HepG2 (cell line): Measurements from ENCODE around the gene STARD10. TPM values are rescaled to one million over a fixed set of nuclear protein-coding genes. Genes with fewer than 3 reads are reported as not detected.
A peak's percentile ranks its signal among the peaks of the same experiment; 100 is the strongest.

ENCODE experiments used
- ATAC-seq: fragments of 200-7000 bp; cut with Tn5 transposase; 3 replicates; pipeline ENCODE4 v1.9.1; 2020; ENCODE audit warnings: mild to moderate bottlenecking, moderate library complexity
- BruUV-seq: library from RNA; stranded (reverse); fragments of 400-500 nt; replicated peaks from 2 replicates; lab custom pipeline; 2021; lab: Mats Ljungman, UMichigan
- CTCF ChIA-PET: fragments of 300-600 bp; formaldehyde crosslinking; extraction: SDS; loops from one replicate; lab custom pipeline; 2021; ENCODE audit warnings: low total read pairs, inconsistent platforms, low intra/inter-chr PET ratio; lab: Yijun Ruan, JAX
- POLR2A ChIA-PET: fragments of 350-600 bp; sonication (Branson Sonifier 250); formaldehyde crosslinking; loops from one replicate; lab custom pipeline; 2020; ENCODE audit warnings: antibody characterized with exemption, inconsistent platforms; lab: Yijun Ruan, JAX
- DNase-seq: peaks from one replicate; pipeline ENCODE4 v3.0.0-alpha.2; 2015; ENCODE audit warnings: low spot score
- FAIRE-seq: peaks from 3 replicates; lab custom pipeline; 2011; peaks lifted over from hg19 to GRCh38; lab: Jason Lieb, UNC
- H2AFZ ChIP-seq: one replicate; pipeline ENCODE4 v1.6.1; 2011; ENCODE audit warnings: low read length, inconsistent platforms
- H3K27ac ChIP-seq: fragments of 300-600 bp; 3 replicates; pipeline ENCODE4 v1.8.0; 2011; ENCODE audit warnings: mixed run types, mild to moderate bottlenecking, mixed read lengths, low read length, inconsistent platforms; ENCODE audit not compliant: insufficient read depth; ENCODE audit errors: extremely low read length
- H3K27me3 ChIP-seq, 2 experiments: fragments of 200-600 bp in 1 of 2; 2 replicates in 1 of 2; 3 replicates in 1 of 2; pipeline versions ENCODE4 v1.6.0 to v1.8.0; 2011; ENCODE audit warnings: low read length in 2 of 2, mild to moderate bottlenecking in 2 of 2, moderate library complexity in 2 of 2, inconsistent platforms in 1 of 2; ENCODE audit not compliant: insufficient read depth in 2 of 2, control insufficient read depth in 1 of 2
- H3K36me3 ChIP-seq, 2 experiments: fragments of 200-600 bp in 1 of 2; replicated peaks in 1 of 2; 2 replicates in 1 of 2; 3 replicates in 1 of 2; pipeline versions ENCODE4 v1.5.1 to v1.8.0; 2011; ENCODE audit warnings: low read length in 2 of 2, inconsistent platforms in 1 of 2; ENCODE audit not compliant: insufficient read depth in 2 of 2, control insufficient read depth in 1 of 2
- H3K4me1 ChIP-seq: 2 replicates; pipeline ENCODE4 v1.5.1; 2012; ENCODE audit warnings: low read length, inconsistent platforms; ENCODE audit not compliant: insufficient read depth
- H3K4me2 ChIP-seq: 2 replicates; pipeline ENCODE4 v1.6.0; 2011; ENCODE audit warnings: low read depth, low read length, inconsistent platforms
- H3K4me3 ChIP-seq, 3 experiments: fragments of 200-600 bp in 1 of 3; sonication (generic), shearing (Covaris generic) in 1 of 3; replicated peaks in 1 of 3; 2 replicates each; pipeline ENCODE4 v1.5.1; 2011 to 2016; ENCODE audit warnings: low read length in 3 of 3, inconsistent platforms in 2 of 3, low read depth in 2 of 3, mild to moderate bottlenecking in 2 of 3, control low read depth in 1 of 3, mixed read lengths in 1 of 3; ENCODE audit not compliant: insufficient read depth in 1 of 3
- H3K79me2 ChIP-seq: one replicate; pipeline ENCODE4 v1.6.1; 2011; ENCODE audit warnings: low read length, inconsistent platforms; ENCODE audit not compliant: insufficient read depth
- H3K9ac ChIP-seq: 2 replicates; pipeline ENCODE4 v1.6.0; 2011; ENCODE audit warnings: mild to moderate bottlenecking, low read depth, low read length, inconsistent platforms; ENCODE audit not compliant: insufficient read depth
- H3K9me3 ChIP-seq: 2 replicates; pipeline ENCODE4 v1.5.1; 2012; ENCODE audit warnings: mild to moderate bottlenecking, low read length
- H4K20me1 ChIP-seq: 2 replicates; pipeline ENCODE4 v1.6.0; 2011; ENCODE audit warnings: inconsistent platforms, mild to moderate bottlenecking, low read length, moderate library complexity; ENCODE audit not compliant: insufficient read depth
- ADNP ChIP-seq: sonication (generic); formaldehyde crosslinking; IDR thresholded peaks from 2 replicates; pipeline ENCODE4 v1.4.0; 2020; ENCODE audit warnings: missing genetic modification reagents
- ATF1 ChIP-seq: IDR thresholded peaks from 2 replicates; pipeline ENCODE4 v1.6.1; 2016; ENCODE audit warnings: mild to moderate bottlenecking, control low read depth
- EZH2 ChIP-seq: conservative IDR thresholded peaks from 2 replicates; pipeline ENCODE4 v1.6.1; 2012; ENCODE audit warnings: mild to moderate bottlenecking, low read depth, low read length, moderate library complexity
- FOXA1 ChIP-seq, 2 experiments: fragments of 450-650 bp in 1 of 2; sonication (generic) in 1 of 2; formaldehyde crosslinking in 1 of 2; IDR thresholded peaks; 2 replicates each; pipeline versions ENCODE4 v1.4.0 to v1.6.1; 2016 to 2020; ENCODE audit warnings: missing genetic modification reagents in 1 of 2
- LCORL ChIP-seq, 2 experiments: fragments of 450-650 bp in 1 of 2; sonication (generic) in 1 of 2; formaldehyde crosslinking in 1 of 2; IDR thresholded peaks; 2 replicates each; pipeline versions ENCODE4 v1.5.0 to v1.6.1; 2017 to 2020; ENCODE audit warnings: antibody characterized with exemption in 1 of 2, missing genetic modification reagents in 1 of 2
- NBN ChIP-seq: fragments of 450-650 bp; conservative IDR thresholded peaks from 2 replicates; pipeline ENCODE4 v1.6.1; 2017
- PRDM15 ChIP-seq: sonication (generic); formaldehyde crosslinking; IDR thresholded peaks from 2 replicates; pipeline ENCODE4 v1.4.0; 2020; ENCODE audit warnings: missing genetic modification reagents
- RARA ChIP-seq: IDR thresholded peaks from 2 replicates; pipeline ENCODE4 v1.6.1; 2016; ENCODE audit warnings: missing genetic modification reagents, missing compliant biosample characterization
- SRY ChIP-seq: sonication (generic); formaldehyde crosslinking; IDR thresholded peaks from 2 replicates; pipeline ENCODE4 v1.8.0; 2022; ENCODE audit warnings: mild to moderate bottlenecking, missing genetic modification reagents
- SSRP1 ChIP-seq: IDR thresholded peaks from 2 replicates; pipeline ENCODE4 v1.6.1; 2016; ENCODE audit warnings: control low read depth
- TFAP4 ChIP-seq: sonication (generic); IDR thresholded peaks from 2 replicates; pipeline ENCODE4 v1.6.1; 2016; ENCODE audit warnings: low read depth, borderline replicate concordance
- ZFX ChIP-seq: sonication (generic); formaldehyde crosslinking; IDR thresholded peaks from 2 replicates; pipeline ENCODE4 v1.4.0; 2020; ENCODE audit warnings: mild to moderate bottlenecking, low read depth, missing genetic modification reagents, moderate library complexity
- ZFY ChIP-seq: sonication (generic); formaldehyde crosslinking; IDR thresholded peaks from 2 replicates; pipeline ENCODE4 v1.4.0; 2020; ENCODE audit warnings: missing genetic modification reagents
- ZMYM2 ChIP-seq: sonication (generic); formaldehyde crosslinking; IDR thresholded peaks from 2 replicates; pipeline ENCODE4 v1.8.0; 2022; ENCODE audit warnings: mild to moderate bottlenecking, missing genetic modification reagents
- ZNF354B ChIP-seq: sonication (generic); formaldehyde crosslinking; IDR thresholded peaks from 2 replicates; pipeline ENCODE4 v1.8.0; 2022; ENCODE audit warnings: mild to moderate bottlenecking, missing genetic modification reagents
- ZNF552 ChIP-seq: sonication (generic); formaldehyde crosslinking; IDR thresholded peaks from 2 replicates; pipeline ENCODE4 v1.9.0; 2022; ENCODE audit warnings: missing genetic modification reagents, mild to moderate bottlenecking, borderline replicate concordance
- ZNF562 ChIP-seq: sonication (generic); formaldehyde crosslinking; IDR thresholded peaks from 2 replicates; pipeline ENCODE4 v1.8.0; 2022; ENCODE audit warnings: missing genetic modification reagents, borderline replicate concordance
- ZNF761 ChIP-seq: sonication (generic); formaldehyde crosslinking; conservative IDR thresholded peaks from 2 replicates; pipeline ENCODE4 v1.4.0; 2020; ENCODE audit warnings: mild to moderate bottlenecking, missing genetic modification reagents
- WGBS: methylation state at CpG from one replicate; pipeline ENCODE4 v1.1.6; 2017; ENCODE audit warnings: low lambda C conversion rate; 5-methylcytosine and 5-hydroxymethylcytosine counted together
- in situ Hi-C: cut with HindIII; loops from 2 replicates; pipeline ENCODE4 v1.10.0; 2017; ENCODE audit warnings: low pct_unique_long_range_greater_than_20kb; ENCODE audit not compliant: extremely low pct_ligation_motif_present
- intact Hi-C: fragments of 100-400 bp; cut with micrococcal nuclease; formaldehyde crosslinking; loops from one replicate; pipeline ENCODE4 v1.10.0; 2022; ENCODE audit not compliant: unreplicated experiment
- polyA plus RNA-seq, 8 experiments: library from polyadenylated mRNA; depleted of rRNA in 3 of 8; stranded (reverse) in 7 of 8; unstranded in 1 of 8; fragments of >200 nt; fragmentation: Illumina TruSeq in 4 of 8; extraction: Trizol in 4 of 8; gene quantifications; 2 replicates each; pipeline versions ENCODE4 v1.2.1 to v1.2.3, GENCODE V29; 2011 to 2016; ENCODE audit warnings: low read depth in 4 of 8, missing spikeins in 1 of 8, mixed read lengths in 1 of 8; ENCODE audit not compliant: insufficient read depth in 1 of 8
- total RNA-seq, 5 experiments: library from RNA; depleted of rRNA; stranded (reverse); fragments of >200 nt; fragmentation: Illumina TruSeq; extraction: Trizol; gene quantifications; 2 replicates each; pipeline ENCODE4 v1.2.3, GENCODE V29; 2016; ENCODE audit warnings: low read depth in 1 of 5

Gene STARD10
- total and polyA plus RNA-seq, 2 of the 13 experiments (the other 11 are each of a cell fraction or from before 2014, with no cell fraction given): 260 to 341 TPM

- Histone ChIP-seq H3K79me2 (peaks cover 60% of the 10 kb centered on the region), H3K36me3 (peaks cover 12 to 33% of the 10 kb centered on the region in 2 experiments; a peak in 4 of 5 replicates), H3K27ac (peak overlapping the region; percentile 88), H3K4me2 (peak overlapping the region; percentile 92), H3K4me1 (peaks cover 64% of the 10 kb centered on the region), H3K9me3 (no peaks in the 10 kb centered on the region), H3K9ac (0 out of 2 replicates have a peak overlapping the region, but pooled peaks have one; percentile 36), H3K4me3 (peak overlapping the region in 1 of 3 experiments; percentile 12; a peak in 1 of 6 replicates), H3K27me3 (no peaks in the 10 kb centered on the region), H2AFZ (no peak overlapping the region), H4K20me1 (peaks cover 3% of the 10 kb centered on the region; the same call in 1 of the 2 replicates)
- ChIA-PET POLR2A (interaction anchor here (2.1 to 4.4 kb wide), 4 partner anchors 10 to 27 kb away, joined by 13 to 52 read pairs (median 24); partner anchors contain the start of gene STARD10), CTCF (interaction anchor here (1.0 kb wide), 1 partner anchor 26 kb away, joined by 7 read pairs; the partner anchor contains the start of gene STARD10)
- intact Hi-C loops: loop anchor here (2.0 kb wide), 2 partner anchors 15 to 19 kb away; partner anchors contain the start of gene ARAP1
- no TSS peak for BruUV-seq
- in situ Hi-C loops: no loop called here
- no peak for DNase-seq
- peak; percentile 29; the same call in 2 of the 3 replicates for ATAC-seq
- FAIRE-seq: peak; percentile 49
- 75% methylated on average over 2 of the region's 4 CpGs for WGBS
- TF ChIP-seq EZH2 (no peak), RARA (CRISPR knock-in tag) (no peak), NBN (no peak), FOXA1 (IDR thresholded peaks at IDR 0.05) (no peak), FOXA1 (CRISPR knock-in tag; IDR thresholded peaks at IDR 0.05) (no peak), ZNF552 (CRISPR knock-in tag) (no peak), ZMYM2 (CRISPR knock-in tag) (peak; percentile 63; the same call in 1 of the 2 replicates), LCORL (IDR thresholded peaks at IDR 0.05) (no peak), LCORL (CRISPR knock-in tag; IDR thresholded peaks at IDR 0.05) (no peak), TFAP4 (peak; percentile 25; the same call in 1 of the 2 replicates), ADNP (CRISPR knock-in tag) (peak; percentile 86; the same call in 1 of the 2 replicates), ZFY (0 out of 2 replicates have a peak, but pooled peaks have one; percentile 37), SRY (CRISPR knock-in tag) (no peak), PRDM15 (CRISPR knock-in tag) (peak; percentile 78), ZFX (CRISPR knock-in tag) (peak; percentile 31; the same call in 1 of the 2 replicates), ZNF761 (CRISPR knock-in tag) (0 out of 2 replicates have a peak, but pooled peaks have one; percentile 5), SSRP1 (CRISPR knock-in tag) (no peak), ZNF562 (no peak), ATF1 (CRISPR knock-in tag) (no peak), ZNF354B (CRISPR knock-in tag) (no peak)
Observed at GRCh38 chr11:72767203-72768062, 26.4 kb downstream of the STARD10 start.
